HG03457 (cell line): ENCODE measurements around the gene FLOT1.

ENCODE experiments used
- ATAC-seq: cut with Tn5 transposase; IDR thresholded peaks from one replicate; pipeline ENCODE4 v1.9.1; 2021; ENCODE audit warnings: moderate number of reproducible peaks; ENCODE audit not compliant: unreplicated experiment

FLOT1 gene

GRCh38 chr6:30705620-30706019 is 36.9 kb downstream of the FLOT1 start:
- no peak for ATAC-seq

DNA sequence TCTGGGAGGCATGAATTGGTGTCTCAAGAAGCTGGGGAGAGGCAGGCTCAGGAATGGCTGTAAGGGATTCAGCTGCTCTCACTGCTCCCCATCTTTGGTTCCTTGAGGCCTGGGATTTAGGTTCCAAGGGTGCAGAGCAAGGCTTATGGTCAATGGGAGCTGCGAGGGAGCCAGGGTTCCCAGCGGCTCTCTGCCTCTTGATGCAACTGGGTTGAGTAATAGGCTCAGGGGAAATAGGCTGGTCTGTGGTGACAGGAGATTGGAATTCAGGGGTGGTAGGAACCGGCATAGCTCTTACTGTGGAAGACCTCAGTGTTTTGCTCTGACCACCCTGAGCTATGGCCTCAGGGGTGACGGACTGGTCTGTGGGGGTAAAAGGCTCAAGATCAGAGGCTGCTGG is 38.7 kb downstream of the FLOT1 start:
- ATAC-seq, result no peak

DNA sequence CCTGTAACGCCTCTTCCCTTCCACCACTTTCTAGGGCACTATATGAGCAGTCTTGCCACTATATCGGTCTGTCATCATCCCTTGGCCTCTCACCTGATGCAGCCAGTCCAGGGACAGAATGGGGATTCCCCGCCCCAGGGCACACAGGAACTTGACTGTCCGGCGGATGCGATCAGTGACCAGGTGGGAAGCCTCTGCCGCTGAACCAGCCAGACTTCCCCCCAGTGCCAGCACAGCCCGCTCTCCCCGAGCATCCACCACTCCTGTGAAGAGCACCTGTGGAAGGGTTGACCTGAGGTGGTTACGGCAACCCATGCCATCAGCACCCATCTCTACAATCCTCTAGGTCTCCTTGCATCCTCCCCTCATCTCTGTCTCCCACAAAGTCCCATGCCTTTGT is 39.5 kb downstream of the FLOT1 start:
- no peak for ATAC-seq

DNA sequence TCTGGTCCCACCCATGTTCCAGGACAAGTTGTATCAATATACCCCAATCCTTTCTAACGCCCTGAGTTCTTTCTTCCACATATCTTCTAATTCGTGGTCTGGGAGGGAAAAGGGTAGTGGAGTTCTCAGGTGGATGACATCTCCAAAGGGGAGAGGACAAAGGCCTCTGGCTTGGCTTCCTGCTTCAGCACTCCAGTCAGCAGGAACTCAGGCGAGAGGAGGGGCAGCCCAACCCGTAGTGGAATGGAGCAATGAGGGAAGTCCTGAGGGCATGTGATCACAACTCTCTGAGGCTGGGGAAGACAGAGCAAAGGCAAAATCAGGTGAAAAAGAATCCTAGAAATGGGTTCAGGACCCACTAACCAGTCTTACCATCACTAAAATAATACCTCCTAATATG is 42.1 kb downstream of the FLOT1 start:
- no peak for ATAC-seq

- no peak for ATAC-seq
Observed at GRCh38 chr6:30696432-30696831, 46.1 kb downstream of the FLOT1 start.

GRCh38 chr6:30691208-30691847 is 51.2 kb downstream of the FLOT1 start:
- no peak for ATAC-seq

GRCh38 chr6:30690403-30691207 is 51.9 kb downstream of the FLOT1 start, which contains the start of gene NRM:
Gene NRM (minus strand): TSS chr6:30690984. CDS start chr6:30690974, 10 bp downstream.
- no peak for ATAC-seq

GRCh38 chr6:30689985-30690384 is 52.5 kb downstream of the FLOT1 start:
- ATAC-seq, result no peak

DNA sequence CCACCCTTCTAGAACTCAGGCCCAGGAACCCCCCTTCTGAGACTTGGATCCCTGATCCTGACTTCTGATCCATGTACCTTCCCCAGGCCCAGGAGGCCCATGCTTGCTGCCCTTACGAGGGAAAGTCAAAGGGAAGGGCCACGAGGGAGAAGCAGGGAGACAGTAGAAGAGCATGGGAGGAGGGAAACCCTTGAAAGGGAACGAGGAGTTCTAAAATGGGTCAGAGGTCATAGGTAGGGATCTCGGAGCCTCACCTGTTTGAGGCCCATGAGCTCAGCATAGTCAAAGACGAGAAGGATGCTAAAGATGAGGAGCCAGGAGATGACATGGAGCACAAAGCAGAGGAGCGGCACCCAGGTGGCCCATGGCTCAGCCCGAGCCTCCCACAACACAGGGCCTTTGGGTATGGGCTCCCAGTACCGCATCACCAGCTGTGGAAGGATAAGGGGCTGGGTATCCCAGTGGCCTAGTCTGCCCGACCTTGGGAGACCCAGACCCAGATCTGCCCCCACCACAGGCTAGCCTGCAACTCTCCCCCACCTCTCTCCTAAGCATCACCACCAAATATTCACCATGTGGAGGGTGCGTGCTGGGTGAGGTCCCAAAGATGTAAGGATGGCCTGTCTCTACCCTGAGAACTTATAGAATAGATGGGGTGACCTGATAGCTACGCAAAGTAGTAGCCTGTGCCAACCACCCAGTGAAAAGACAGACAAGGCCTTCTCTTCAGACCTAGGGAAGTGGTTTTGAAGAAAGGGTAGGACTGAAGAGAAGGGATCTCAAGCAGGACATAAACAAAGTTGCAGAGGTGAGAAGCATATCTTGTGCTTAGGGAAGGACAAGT is 53.2 kb downstream of the FLOT1 start:
- no peak for ATAC-seq

GRCh38 chr6:30688569-30688968 is 53.9 kb downstream of the FLOT1 start:
- no peak for ATAC-seq

DNA sequence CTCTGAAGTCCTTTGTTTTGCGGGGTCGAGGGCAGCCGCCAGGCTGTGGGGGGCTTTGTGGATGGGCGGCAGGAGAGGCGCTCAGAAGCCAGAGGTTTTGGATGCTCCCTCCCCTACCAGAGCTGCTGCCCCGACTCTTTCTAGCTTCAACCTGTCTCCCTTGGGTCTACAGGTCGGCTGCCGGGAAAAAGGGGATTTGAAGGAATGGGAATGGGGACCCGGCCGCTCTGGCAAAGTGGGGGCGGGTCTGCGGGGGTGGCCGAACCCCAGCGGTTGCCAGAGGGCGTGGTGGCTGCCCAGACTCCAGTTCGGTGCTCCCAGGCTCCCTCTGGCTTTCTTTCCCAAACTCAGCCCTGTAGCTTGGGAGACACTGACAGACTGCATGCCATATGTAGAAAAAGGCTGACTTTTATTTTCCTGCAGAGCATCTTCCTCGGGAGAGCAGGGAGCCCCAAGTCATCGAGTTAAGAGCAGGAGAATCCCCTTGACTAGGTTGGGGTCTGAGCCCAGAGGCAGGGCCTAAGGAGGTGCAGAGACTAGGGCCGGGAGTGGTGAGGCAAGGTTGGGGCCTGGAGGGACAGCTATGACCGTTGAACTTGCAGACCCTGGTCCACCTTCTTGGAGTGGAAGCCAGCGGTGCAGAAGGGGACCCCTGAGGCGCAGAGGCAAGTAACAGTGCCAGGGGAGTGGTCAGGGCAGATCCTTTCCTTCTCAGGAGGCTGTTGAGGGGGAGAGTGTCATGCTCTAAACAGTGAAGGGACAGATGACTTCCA is 54.6 kb downstream of the FLOT1 start:
- ATAC-seq, result no peak

- ATAC-seq, result peak; percentile 28
Observed at GRCh38 chr6:30686908-30687658, 55.4 kb downstream of the FLOT1 start.

DNA sequence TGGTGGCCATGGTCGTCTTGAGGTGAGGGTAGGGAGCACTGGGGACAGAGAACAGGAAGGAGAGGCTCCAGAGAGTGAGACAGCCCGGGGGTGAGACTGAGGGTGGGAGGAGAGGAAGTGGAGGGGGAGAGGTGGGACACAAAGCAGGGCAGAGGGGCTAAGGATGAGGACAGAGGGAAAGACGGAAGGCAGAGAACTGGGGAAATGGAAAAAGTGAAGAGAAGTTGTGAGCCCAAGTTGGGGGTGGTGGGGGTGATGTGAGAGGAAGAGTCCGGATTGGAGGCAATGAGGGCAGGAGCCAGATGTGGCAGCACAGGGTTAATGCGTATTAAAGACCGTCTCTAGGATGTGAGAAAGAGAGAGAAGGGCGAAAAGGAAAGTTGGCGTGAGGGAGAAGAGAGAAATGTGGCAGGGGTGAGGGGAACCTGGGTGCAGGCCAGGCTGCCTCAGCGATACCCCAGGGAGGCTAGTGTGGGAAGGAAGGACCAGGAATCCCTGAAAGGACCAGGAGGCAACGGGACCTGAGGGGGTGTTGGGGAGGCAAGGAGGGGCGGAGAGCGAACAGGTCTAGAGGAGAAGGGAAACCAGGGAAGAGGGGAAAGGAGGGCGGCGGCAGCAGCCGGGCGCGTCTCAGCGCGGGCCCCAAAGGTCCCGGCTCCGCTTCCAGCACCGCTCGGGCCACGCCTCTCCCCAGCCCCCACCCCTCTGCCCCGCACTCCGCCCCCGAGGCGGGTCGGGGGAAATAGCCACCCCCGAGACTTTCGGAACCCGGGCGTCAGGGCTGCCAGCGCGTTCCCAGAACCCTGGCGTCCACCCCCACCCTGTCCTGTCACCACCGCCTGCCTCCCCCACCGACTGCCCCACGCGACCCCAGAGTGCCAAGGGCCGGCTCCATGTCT is 56.2 kb downstream of the FLOT1 start, which contains the start of gene PPP1R18:
TSS of gene PPP1R18 (minus strand) at position 637 of the 899 bp plus-strand sequence. CDS start at position 10, 627 bp downstream.
- ATAC-seq, result no peak

GRCh38 chr6:30685157-30686008 is 57.1 kb downstream of the FLOT1 start:
- no peak for ATAC-seq

DNA sequence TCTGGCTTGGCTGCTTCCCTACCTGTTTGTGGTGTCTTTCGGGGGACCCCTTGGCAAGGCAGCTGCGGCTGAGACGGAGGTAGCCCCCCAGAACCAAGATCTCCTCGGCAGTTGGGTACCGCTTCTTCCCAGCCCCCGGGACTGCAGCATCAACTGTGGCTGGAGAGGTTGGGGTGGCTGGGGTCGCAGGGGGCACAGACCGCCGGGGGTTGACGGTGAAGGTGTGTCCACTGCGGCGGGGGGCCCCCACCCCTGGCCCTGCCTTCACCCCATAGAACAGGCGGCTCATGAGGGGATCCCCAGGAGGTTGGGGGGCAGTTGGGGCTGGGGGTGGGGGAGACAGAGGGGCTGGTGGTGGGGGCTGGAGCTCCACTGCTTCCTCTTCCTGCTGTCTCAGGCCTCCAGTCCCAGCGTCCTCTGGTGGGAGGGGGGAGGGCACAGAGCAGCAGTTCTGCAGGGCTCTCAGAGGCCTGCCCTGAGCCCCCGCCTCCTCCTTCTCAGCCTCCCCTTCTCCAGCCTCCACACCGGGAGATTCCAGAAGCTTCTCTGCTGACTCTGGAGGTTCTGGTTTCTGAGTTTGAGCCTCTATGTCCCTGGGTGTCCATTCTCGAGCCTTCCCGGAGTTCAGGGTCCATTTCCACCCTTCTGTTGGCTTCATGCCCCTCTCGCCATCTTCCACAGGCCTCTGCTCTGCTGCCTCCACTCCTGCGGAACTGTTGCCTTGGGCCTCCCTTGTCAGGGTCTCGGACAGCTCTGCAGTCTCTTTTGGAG is 57.9 kb downstream of the FLOT1 start:
- no peak for ATAC-seq

DNA sequence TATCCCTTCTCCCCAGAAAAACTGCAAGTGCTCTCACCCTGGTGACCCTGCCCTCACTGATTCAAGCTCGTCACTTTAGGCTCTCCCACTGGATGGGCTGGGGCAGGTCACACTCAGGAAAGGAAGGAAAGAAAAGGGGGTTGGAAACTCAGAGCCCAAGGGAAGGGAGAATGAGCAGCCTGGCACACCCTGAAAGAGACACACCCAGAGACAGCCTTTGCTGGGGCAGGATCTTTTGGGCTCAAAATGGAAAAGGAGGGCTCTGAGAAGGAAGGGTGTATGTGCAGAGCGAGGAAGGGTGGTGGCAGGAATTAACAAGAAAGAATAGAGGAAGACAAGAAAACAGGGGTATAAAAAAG is 58.5 kb downstream of the FLOT1 start:
- no peak for ATAC-seq
